ENCODE results near the gene FAM117A. TPM values are rescaled to one million over a fixed set of nuclear protein-coding genes. Genes with fewer than 3 reads are reported as not detected.

Gene FAM117A
- total and polyA plus RNA-seq, 4 donors = 8.6 to 20.9 (median 13.4) TPM

DNA sequence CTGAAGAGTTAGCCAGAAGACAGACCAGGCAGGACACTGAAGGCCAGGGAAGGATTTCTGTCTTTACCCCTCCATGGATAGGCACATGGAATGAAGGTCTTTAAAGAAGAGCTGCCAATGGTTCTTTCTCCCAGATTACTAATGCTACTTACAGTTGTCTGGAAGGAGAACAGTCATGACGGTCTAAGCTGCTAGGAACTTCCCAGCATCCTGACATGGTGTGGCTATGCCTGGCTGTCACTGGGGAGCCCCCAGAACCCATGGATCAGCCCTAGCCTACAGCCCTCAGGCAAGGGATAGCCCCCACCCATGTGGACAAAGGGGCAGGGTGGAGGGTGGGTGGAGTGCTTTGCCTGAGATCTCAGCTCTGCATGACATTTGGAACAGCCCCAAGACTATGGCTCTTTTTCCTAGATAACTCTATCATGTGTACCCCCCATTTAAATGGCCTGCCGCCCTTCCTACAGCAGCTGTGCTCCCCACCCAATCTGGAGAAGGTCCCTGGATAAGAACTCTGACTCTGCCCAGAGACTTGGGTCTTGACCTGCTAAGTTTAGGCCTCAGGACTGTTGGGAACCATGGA is 15.3 kb upstream of the FAM117A start:
- WGBS, 2 donors = 95 to 97% methylated on average over 2 of the region's 2 CpGs
- ATAC-seq (ENCODE audit: insufficient read depth, low FRiP score) = no peak
- H3K27ac ChIP-seq (ENCODE audit: low read depth in 1 of 2, low read length in 1 of 2) = no peak overlapping the region

DNA sequence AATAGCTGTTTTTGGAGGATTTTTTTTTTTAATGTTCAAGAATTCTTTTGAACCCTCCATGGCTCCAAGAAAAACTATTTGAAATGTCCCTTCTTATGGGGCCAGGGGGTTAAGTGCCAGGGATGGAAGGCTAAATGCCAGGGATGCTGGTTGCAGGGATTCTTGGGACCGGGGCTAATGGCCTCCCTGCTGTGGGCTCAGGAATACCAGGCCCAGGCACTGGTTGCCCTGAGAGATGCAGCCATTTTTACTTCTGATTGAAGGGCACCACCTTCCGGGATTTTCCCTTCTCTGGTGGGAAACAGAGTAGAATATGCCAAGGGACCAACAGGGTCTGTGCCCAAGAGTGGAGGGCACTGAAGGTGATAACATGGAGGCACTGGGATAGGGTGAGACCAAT is 13.6 kb upstream of the FAM117A start:
- ATAC-seq (ENCODE audit: insufficient read depth, low FRiP score) (no peak), DNase-seq (no peak)
- H3K4me1 ChIP-seq (ENCODE audit: control insufficient read depth in 5 of 5, insufficient read depth in 5 of 5, low read length in 5 of 5) = peaks cover 0 to 18% (median 4%) of the 10 kb centered on the region in 5 donors
- H3K9me3 ChIP-seq (ENCODE audit: control insufficient read depth in 4 of 4, insufficient read depth in 3 of 4, low read length in 3 of 4) = no peaks in the 10 kb centered on the region
- no peak for TF ChIP-seq CTCF (IDR thresholded peaks at IDR 0.05; ENCODE audit: control extremely low read depth, extremely low read depth)
- 92 to 95% methylated on average over 2 of the region's 2 CpGs for WGBS, 2 donors
- no peak overlapping the region for H3K9ac ChIP-seq (ENCODE audit: insufficient read depth in 1 of 2, low read length in 2 of 2)
- no peaks in the 10 kb centered on the region for H3K36me3 ChIP-seq (ENCODE audit: control insufficient read depth in 4 of 4, insufficient read depth in 4 of 4, low read length in 4 of 4)
- no peak overlapping the region for H3K27ac ChIP-seq (ENCODE audit: low read depth in 1 of 2, low read length in 1 of 2)
- H3K4me3 ChIP-seq = no peak overlapping the region
- H3K27me3 ChIP-seq (ENCODE audit: control insufficient read depth in 3 of 3, insufficient read depth in 3 of 3, low read length in 2 of 3) = no peaks in the 10 kb centered on the region

More for the DNA sequence above, 15.3 kb upstream of the FAM117A start:
- Histone ChIP-seq H3K9me3 (ENCODE audit: control insufficient read depth in 4 of 4, insufficient read depth in 3 of 4, low read length in 3 of 4) (no peaks in the 10 kb centered on the region), H3K4me3 (no peak overlapping the region), H3K36me3 (ENCODE audit: control insufficient read depth in 4 of 4, insufficient read depth in 4 of 4, low read length in 4 of 4) (no peaks in the 10 kb centered on the region), H3K27me3 (ENCODE audit: control insufficient read depth in 3 of 3, insufficient read depth in 3 of 3, low read length in 2 of 3) (no peaks in the 10 kb centered on the region), H3K4me1 (ENCODE audit: control insufficient read depth in 5 of 5, insufficient read depth in 5 of 5, low read length in 5 of 5) (peaks cover 0 to 18% (median 7%) of the 10 kb centered on the region in 5 donors), H3K9ac (ENCODE audit: insufficient read depth in 1 of 2, low read length in 2 of 2) (no peak overlapping the region)
- no peak for TF ChIP-seq CTCF (IDR thresholded peaks at IDR 0.05; ENCODE audit: control extremely low read depth, extremely low read depth)
- DNase-seq = no peak

DNA sequence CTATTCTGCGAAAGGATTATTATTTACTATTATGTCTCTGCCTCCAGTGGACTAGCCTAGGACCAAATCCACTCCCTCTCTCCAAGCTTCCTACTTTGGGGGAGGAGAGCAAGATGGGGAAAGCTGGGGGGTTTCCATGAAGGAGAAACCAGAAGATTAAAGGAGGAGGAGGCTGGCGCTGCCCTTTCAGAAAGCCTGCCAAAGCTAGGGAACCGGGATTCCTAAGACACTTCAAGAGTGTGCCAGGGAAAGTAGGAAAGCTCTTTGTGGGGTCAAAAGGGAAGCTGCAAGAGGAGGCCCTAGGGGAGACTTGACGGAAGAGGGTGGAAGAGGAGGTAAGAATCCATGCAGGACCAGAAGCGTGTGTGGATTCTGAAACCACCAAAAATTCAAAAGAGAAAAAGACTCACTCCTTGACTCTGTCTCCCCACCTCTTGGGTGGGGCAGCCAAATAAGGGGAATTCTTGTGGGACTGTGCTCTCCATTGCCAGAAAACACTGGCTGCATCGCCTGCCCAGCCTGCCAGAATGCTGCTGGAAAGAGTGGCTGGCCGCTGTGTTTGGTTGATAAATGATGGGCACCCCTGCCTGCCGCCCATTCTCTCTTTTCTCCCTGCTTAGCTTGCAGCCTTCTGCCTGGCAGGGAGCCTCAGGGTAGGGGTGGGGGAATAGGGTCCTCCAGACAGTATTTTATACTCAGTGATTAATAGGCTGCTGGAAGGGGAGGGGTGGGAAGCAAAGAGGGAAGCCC is 12.8 kb upstream of the FAM117A start:
- Histone ChIP-seq H3K9ac (ENCODE audit: insufficient read depth in 1 of 2, low read length in 2 of 2) (no peak overlapping the region), H3K36me3 (ENCODE audit: control insufficient read depth in 4 of 4, insufficient read depth in 4 of 4, low read length in 4 of 4) (no peaks in the 10 kb centered on the region), H3K9me3 (ENCODE audit: control insufficient read depth in 4 of 4, insufficient read depth in 3 of 4, low read length in 3 of 4) (no peaks in the 10 kb centered on the region), H3K27me3 (ENCODE audit: control insufficient read depth in 3 of 3, insufficient read depth in 3 of 3, low read length in 2 of 3) (no peaks in the 10 kb centered on the region), H3K27ac (ENCODE audit: low read depth in 1 of 2, low read length in 1 of 2) (peak overlapping the region in 1 of 2 donors; percentile 78), H3K4me3 (no peak overlapping the region), H3K4me1 (ENCODE audit: control insufficient read depth in 5 of 5, insufficient read depth in 5 of 5, low read length in 5 of 5) (peaks cover 0 to 18% (median 4%) of the 10 kb centered on the region in 5 donors)
- no peak for TF ChIP-seq CTCF (IDR thresholded peaks at IDR 0.05; ENCODE audit: control extremely low read depth, extremely low read depth)
- no peak for ATAC-seq (ENCODE audit: insufficient read depth, low FRiP score)
- WGBS, 2 donors = 58 to 74% methylated on average over 8 of the region's 8 CpGs
- peak in 2 of 3 donors; percentile 19 to 27 for DNase-seq

All from lung (tissue), 12 donors.